ENCODE results near the gene PSMD14.
A peak's percentile ranks its signal among the peaks of the same experiment; 100 is the strongest.
"Not testable (repeated sequence)": the region's sequence is repeated elsewhere in the genome, so short reads cannot be mapped to it uniquely, and the experiment has no call there.

Gene PSMD14

DNA sequence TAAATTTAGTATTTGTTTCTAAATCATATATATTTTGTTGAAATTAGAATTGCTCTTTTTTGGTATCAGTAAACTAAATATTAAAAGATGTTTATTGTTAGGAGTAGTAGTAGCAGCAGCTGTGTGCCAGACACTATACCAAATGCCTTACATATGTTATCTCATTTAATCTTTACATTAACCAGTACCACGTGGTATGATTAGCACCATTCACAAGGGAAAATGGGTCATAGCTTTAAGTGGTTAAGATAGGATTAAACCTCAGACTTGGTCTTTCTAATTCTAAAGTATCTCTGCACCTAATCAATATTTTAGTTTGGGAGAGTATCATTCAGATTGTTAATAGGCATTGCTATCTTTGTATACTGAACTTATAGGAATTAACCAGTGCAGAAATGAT lies 29.0 kb downstream of the PSMD14 start:
- DNase-seq (ENCODE audit: low spot score), result no peak

DNA sequence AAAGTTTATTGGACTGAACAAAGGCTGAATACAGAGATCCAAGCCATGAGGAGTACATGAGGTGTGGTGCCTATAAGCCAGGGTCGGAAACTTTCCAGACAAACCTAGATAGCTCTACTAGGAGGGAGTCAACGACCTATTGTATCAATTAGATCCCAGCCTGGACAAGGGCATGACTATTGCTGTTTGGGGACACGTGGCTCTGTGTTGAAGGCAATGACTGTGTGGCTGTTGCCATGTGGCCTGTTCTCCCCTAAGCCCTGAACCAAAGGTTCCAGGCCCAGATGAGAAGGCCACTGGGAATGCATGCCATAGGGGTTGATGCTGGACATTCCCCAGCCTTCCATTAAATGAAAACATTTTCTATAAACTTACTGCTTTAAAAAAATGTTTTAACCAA lies 31.3 kb downstream of the PSMD14 start:
- not testable (repeated sequence) for DNase-seq (ENCODE audit: low spot score)

DNA sequence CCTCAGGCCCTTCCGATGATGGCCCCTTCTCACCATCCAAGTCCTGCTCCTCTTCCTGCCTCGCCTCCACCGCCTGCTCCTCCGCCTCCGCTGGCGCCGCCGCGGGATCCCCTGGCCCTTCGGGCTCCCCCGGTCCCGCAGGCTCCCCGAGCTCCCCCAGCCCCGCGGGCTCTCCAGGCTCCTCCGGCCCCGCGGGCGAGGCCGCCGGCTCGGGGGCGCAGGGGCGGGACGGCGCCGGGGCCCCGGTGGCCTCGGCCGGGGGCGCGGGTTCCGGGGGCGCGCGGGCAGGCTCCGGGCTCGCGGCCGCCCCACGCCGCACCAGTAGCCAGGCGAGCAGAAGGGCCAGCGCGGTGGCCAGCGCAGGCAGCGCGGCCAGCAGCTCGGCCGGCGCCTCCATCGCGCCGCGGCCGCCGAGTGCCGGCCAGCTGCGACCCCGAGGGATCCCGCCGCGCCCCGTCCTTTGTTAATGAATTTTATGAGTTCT lies 32.7 kb downstream of the PSMD14 start:
- DNase-seq (ENCODE audit: low spot score), result not testable (repeated sequence)

DNA sequence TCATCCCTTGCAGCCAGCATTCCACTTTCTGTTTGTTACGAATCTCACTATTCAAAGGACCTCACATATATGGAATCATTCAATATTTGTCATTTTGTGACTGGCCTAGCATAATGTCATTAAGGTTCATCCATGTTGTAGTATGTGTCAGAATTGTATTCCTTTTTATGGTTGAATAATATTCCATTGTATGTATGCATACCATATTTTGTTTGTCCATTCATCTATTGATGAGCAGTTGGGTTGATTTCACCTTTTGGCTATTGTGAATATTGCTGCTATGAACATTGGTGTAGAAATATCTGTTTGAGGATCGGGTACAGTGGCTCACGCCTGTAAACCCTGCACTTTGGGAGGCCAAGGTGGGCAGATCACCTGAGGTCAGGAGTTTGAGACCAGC lies 35.0 kb downstream of the PSMD14 start:
- DNase-seq (ENCODE audit: low spot score), result no peak

DNA sequence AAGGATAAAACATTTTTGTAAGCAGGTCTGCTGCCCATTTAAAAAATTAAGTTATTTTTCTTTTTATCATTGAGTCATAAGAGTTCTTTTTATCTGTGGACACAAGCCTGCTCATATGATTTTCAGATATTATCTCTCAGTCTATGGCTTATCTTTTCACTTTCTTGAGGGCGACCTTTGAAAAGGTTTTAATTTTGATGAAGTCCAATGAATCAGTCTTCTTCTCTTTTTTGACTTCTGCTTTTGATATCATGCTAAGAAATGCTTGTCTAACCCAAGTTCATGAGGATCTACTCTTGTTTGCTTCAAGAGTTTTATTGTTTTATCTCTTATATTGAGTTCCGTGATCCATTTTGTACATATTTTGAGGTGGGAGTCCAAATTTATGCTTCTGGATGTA lies 36.5 kb downstream of the PSMD14 start:
- DNase-seq (ENCODE audit: low spot score), result no peak

DNA sequence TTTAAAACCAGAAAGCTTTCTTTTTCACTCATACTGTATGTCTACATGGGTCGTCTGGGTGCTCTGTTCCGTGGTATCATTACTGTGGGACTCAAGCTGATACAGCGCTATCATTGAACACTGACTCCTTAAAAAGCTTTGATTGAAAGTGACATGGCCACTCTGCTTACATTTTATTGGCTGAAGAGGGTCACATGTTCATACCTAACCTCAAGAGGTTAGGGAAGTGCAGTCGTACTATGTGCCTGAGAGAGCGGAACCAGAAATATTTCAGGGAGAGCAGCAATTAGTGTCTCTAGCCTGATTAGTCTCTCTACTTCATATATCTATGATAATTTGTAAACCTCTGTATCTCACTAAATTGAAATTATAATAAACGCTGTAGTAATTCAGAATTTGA lies 43.5 kb downstream of the PSMD14 start:
- no peak for DNase-seq (ENCODE audit: low spot score)

DNA sequence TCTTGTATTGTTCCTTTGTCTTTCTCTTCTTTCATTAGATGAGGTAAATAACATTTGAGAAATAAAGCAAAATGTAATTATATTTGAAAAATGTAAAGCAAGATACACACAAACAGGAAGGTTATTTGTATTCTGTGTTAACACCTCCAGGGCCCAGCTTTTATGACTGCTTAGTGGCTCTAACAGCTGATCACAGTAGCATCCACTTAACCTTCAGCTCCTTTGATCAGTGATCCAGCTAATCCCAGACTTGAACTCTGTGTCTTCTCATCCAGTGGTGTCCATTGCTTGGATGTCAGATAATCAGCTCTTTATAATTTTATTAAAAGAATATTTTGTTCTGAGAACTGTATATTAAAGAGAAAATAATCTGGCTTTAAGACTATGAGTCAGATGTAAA lies 44.5 kb downstream of the PSMD14 start:
- no peak for DNase-seq (ENCODE audit: low spot score)

DNA sequence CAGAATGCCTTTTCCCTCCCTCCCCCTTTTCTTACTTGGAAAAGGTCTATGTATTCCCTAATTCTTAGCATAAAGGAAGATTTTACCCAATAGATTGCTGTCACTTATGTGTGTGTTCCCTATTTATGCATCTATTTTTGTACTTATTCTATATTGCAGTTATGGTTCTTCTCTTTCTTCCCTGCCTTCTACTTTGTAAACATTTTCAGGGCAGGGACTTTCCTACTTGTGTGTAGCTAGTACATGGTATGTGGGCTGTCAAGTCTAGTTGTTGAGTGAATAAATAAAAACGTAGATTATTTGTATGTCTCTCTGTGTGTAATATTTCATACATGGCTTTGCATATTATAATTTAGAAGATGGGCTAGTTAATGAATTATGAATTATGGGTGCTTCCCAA lies 45.3 kb downstream of the PSMD14 start:
- DNase-seq (ENCODE audit: low spot score), result no peak

DNA sequence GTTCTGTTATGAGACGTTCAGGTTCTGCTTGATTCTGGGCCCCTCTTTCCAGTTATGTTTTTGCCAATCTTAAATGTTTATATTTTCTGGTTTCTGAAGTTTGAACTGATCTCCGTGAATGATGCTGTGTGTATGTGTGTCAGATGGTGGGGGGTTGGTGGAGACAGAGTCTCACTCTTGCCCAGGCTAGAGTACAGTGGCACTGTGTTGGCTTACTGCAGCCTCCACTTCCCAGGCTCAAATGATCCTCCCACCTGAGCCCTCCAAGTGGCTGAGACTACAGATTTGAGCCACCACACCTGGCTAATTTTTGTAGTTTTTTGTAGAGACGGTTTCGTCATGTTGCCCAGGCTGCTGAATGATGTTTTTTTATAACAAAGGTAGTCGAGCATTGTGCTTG lies 45.9 kb downstream of the PSMD14 start:
- DNase-seq (ENCODE audit: low spot score), result no peak

DNA sequence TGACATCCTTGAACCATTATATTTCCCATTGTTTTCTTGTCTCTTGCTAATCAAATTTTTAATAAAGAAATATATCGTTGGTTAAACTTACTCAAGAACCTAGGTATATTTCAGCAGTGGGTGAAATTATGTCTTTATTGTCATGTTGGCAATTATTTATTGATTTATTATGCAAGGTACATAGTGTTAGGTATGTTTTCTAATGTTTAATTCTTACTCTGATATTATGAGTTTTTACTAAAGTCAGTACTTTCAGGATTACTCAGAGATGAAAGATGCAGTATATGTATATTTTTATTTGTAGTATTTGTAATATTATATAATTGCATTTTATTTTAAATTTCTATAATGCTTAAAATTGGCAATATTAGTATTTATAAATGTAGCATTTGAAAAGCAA lies 46.9 kb downstream of the PSMD14 start:
- no peak for DNase-seq (ENCODE audit: low spot score)

DNA sequence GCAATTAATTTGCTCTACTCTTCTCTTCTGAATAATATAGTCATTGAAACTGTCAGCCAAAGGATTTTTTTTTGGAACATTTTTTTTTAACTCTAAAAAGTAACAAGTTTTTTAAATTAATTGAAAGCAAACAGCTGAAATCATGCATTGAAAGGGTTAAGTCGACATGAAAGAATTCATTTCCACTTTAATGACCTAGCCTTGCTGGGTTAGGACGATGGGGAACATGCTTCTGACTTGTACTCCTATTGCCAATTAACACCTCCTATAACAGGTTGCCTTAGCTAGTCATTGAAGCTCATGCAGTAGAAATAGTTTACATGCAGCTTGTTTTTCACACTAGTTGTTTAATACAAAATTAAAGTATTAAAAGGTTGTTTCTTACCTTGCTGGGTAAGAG lies 47.8 kb downstream of the PSMD14 start:
- DNase-seq (ENCODE audit: low spot score), result no peak

DNA sequence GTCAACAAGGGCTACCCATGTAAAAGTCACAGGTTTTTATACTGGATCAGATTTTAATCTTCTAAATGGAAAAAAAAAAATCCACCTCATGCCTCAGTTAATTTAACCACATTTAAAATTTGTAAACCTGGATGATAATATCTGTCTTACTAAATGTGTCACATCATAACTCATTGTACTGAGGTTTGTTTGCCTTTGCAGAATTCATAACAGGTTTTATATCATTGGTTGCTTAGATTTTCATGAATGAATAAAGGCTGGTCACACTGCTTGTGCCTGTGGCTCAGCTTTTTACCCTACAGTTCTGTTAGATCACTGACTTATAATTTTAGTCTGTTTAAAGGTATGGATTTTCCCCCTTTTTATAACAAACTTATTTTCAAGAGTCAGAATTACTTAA lies 48.9 kb downstream of the PSMD14 start:
- no peak for DNase-seq (ENCODE audit: low spot score)

DNA sequence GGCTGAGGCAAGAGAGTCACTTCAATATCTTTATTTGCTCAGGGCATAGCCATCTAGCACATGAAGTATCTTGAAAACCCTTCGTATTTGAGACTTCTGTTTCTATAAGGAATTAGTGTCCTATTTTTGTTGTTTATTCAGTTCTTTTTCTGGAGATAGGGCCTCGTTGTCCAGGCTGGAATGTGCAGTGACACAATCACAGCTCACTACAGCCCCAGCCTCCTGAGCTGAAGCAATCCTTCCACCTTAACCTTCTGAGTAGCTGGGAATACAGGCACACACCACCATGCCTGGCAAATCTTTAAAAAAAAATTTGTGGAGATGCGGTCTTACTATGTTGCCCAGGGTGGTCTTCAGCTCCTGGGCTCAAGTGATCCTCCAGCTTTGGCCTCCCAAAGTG lies 50.6 kb downstream of the PSMD14 start:
- DNase-seq (ENCODE audit: low spot score), result no peak

DNA sequence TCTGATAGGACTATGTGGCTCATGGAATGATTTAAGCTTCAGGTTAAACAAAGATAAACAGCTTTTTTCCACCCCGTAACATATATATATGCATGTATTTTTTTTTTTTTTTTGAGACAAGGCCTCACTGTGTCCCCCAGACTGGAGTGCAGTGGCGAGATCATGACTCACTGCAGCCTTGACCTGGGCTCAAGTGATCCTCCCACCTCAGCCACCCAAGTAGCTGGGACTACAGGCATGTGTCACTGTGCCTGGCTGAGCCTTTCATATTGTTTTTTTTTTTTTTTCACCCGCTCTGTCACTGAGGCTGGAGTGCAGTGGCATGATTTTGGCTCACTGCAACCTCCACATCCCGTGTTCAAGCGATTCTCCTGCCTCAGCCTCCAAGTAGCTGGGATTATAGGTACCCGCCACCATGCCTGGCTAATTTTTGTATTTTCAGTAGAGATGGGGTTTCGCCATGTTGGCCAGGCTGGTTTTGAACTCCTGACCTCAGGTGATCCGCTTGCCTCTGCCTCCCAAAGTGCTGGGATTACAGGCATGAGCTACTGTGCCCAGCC lies 52.0 kb downstream of the PSMD14 start:
- not testable (repeated sequence) for DNase-seq (ENCODE audit: low spot score)

DNA sequence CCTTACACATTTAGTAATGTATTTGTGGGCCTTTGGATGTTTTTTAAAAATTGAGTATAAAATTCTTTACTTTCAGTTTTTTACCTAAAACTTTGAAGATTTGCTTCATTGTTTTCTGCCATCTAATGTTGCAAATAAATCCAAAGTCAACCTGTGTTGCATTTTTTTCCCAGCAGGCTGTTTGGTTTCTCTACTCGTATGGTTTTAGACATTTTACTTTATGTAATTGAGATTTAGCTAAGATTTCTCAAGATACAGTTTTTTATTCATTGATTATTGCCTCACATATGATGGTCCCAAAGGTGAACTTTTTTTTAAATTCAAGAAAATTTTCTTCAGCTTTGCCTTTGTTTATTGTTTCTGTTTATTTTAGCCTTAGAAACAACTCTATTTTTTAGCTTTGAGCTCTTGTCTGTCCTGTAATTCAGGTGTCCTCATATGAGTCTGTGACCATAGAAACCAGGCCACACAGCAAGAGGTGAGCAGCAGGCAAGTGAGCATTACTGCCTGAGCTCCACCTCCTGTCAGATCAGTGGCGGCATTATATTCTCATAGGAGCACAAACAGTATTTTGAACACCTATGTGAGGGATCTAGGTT lies 54.4 kb downstream of the PSMD14 start:
- DNase-seq (ENCODE audit: low spot score), result no peak

DNA sequence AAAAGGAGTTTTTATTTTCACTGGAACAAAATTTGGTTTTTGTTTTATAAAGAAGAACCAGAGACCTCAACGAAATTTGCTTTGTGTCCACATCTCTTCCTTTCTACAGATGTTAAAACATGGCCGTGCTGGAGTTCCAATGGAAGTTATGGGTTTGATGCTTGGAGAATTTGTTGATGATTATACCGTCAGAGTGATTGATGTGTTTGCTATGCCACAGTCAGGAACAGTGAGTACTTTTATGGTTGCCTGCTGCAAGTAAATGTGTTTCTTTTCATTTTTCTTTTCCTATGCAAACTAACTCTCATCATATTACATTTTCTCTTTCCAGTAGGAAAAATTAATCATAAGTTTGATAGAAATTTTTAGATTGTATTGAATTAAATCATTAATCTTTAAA lies 59.5 kb downstream of the PSMD14 start:
- DNase-seq (ENCODE audit: low spot score), result no peak

DNA sequence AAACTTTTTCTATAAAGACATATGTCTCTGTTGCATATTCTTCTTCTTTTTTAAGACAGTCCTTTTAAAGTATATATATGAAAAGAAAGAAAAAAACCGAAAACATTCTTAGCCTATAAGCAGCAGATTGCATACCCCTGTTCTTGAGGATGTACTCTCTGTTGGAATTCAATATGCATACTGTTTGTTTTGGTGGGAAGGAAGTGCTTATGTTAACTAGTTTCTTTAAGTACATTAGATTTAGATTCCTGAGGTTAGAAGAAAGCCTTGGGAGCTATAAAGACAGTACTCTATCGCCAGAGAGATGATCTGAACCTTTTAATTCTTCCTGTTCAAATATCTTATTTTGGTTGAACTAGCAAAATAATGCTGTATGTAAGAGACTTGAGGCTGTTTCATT lies 61.1 kb downstream of the PSMD14 start:
- no peak for DNase-seq (ENCODE audit: low spot score)

DNA sequence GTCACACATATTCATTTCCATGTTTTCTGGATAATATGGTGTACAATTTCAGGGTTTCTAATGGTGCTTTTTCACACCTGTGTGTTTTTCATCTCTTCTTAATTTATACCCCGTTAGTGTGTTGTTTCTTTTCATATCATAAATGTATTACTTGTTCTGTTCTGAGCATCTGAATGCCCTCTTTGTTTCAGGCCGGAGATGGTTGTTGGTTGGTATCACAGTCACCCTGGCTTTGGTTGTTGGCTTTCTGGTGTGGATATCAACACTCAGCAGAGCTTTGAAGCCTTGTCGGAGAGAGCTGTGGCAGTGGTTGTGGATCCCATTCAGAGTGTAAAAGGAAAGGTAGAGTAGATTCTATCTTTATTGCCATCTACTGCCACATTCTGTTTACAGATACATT lies 62.8 kb downstream of the PSMD14 start:
- no peak for DNase-seq (ENCODE audit: low spot score)

DNA sequence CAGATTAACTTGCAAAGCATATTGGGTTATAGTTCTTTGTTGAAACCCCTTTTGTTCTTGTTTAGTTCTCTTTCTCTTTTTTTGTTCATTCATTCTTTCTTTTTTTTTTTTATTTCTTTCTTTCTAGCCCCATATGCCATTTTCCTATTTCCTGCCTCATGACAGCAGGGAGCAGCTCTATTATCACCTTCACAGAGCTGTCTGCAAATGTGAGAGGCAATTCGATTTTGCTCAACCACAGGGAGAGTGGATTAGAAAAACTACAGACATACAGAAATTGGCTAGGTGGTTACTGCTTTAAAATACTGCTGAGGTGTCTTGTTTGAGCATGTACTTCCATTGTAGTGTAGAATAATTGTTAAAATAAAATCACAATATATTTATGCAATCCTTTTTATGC lies 63.6 kb downstream of the PSMD14 start:
- peak; percentile 59 for DNase-seq (ENCODE audit: low spot score)

DNA sequence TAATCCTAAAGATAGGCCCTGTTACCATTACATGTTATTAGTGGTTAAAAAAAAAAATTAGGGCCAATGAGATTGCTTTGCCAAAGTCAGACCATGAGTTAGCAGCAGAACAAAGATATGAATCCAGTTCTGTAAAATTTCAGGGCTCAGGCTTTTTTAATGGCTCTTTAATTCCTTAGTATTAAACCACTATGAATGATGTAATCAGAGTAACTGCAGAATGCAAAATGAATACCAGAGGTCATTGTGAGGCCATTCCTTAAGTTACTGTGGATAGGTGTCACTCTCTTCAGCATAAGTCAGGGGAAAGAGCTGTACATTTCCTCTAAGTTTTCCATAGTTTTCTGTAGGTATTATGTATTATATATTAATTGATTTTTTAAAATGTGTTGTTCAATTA lies 65.7 kb downstream of the PSMD14 start:
- DNase-seq (ENCODE audit: low spot score), result no peak

DNA sequence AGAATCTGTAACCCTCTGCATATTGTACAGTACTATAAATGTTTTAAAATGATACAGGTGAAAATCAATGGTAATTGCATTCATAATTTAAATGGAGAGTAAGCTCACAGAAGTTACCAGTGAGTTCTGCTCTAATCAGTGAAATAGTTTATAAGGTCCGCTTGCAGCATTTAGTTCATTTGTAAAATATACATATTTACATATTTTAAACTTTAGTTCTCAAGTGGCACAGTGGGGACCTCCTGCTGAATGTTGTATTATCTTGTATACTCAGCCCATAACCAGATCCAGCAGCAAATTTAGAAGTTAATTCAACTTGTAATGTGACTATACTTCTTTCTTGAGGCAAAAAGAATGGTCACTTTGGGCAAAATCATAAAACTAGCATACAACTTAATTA lies 66.2 kb downstream of the PSMD14 start:
- no peak for DNase-seq (ENCODE audit: low spot score)

DNA sequence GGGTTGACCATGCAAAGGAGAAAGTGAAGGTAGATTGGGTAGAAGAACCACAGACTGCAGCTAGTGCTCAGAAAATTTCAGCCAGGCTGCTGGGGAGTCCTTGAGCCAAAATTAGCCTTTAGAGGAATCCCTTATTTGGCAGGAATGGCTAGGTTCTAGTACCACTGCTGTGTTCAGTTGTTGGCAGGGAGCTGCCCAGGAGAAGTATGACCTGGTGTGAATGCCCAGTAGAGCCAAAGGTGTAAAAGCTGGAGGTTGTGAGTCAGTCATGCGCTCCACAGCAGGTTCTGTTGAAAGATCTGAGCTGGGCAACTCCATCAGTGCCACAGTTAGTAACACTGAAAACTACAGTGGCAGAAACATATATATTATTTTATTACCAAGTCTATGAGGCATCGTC lies 71.5 kb downstream of the PSMD14 start:
- DNase-seq (ENCODE audit: low spot score), result peak; percentile 35

DNA sequence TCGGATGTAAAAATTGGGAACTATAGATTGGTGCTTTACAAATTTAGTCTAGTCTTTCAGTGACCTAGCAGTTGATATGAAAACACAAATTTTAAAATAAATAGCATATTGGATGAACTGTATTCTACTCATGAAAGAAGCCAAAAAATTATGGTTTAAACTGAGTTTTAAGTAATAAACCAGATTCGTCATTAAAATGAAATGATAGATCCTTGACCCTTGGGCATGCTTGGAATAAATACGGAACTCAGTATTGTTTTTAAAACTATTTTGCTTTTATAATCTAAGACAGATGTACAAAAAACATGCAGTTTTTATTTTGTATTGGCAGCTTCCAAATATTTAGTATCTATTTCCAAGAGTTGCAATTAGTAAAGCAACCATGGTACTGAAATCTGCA lies 73.3 kb downstream of the PSMD14 start:
- no peak for DNase-seq (ENCODE audit: low spot score)

DNA sequence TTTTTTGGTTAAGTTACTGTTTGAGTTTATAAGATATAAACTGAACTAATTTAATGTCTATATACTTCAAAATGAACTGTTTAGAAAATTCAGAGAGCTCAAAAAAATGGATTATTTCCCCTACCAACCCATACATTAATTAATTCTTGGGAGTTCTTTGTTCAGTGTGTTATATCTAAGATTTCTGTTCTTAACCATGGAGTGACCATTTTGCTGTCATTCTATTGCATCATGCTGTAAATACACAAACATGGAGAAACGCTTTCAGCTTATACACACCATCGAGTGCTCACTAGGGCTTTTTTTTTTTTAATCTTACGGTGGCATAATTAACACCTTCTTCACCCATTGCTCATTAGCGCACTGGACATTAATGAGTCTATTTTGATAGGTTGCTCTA lies 74.5 kb downstream of the PSMD14 start:
- no peak for DNase-seq (ENCODE audit: low spot score)
